Measurements from ENCODE around the gene SFXN1.

SFXN1 gene

DNA sequence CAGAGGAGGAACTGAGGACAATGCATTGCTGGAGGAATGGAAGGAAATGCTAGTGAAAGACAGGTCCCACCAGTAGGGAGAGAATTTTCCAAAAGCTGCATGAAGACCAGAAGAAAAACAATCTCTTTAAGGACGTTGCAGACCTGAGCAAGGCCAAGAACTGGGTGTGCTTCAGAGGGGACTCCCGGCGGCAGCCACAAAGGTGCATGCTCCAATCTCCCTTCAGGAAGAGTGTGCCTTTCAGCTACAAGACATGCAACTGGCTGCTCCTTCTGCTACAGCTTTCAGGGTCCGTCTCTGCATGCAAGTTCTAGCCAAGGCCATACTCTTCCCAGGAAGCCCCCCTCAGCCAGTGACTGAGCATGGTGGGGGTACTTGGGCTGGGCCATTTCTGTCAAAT is 62.9 kb downstream of the SFXN1 start:
- DNase-seq (ENCODE audit: low read depth in 2 of 2) = no peak

DNA sequence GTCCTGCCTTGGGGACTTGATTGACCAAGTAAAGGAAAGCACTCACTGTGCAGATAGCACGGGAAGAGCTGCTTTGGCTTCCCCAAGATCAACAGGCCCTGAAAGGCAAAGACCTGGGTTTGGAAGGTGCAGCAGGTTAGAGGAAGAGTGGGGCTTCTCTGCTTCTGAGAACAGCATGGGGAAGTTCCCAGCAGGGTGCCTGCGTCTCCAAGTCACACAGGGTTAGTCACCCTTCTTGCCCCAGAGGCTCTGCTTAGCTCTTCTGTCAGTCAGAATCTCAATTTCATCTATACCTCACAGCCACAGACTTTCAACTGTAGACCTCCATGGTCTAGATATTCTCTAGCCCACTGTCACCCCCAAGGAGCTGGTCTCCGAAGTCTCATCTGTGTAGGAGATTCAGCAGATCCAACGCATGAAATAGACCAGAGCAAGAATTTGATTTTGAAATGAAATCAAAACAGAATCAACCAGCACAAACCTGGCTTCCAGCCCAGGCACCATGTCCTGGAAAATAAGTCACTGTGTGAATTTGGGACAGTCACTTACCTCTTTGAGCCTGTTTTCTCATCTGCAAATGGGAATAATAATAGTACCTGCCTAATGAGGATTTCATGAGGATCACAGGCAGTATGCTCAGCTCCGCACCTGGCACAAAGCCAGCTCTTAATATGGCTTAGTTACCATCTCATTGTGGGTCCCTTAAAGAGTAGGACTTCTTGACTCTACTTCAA is 64.0 kb downstream of the SFXN1 start:
- DNase-seq (ENCODE audit: low read depth in 2 of 2) = no peak

DNA sequence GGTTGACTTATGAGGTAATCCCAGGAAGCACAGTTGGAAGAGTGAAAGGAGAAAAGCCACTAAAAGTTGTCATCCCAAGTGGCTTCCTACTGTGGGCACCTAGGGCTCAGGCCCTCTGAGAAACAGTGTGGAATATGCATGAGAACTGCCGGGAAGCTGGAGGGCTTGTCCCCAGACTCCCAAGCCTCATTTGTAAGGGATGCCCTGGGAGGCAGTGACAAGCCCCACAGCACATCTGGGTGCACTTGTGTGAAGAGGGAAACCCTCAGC is 64.5 kb downstream of the SFXN1 start:
- DNase-seq (ENCODE audit: low read depth in 2 of 2) = no peak

DNA sequence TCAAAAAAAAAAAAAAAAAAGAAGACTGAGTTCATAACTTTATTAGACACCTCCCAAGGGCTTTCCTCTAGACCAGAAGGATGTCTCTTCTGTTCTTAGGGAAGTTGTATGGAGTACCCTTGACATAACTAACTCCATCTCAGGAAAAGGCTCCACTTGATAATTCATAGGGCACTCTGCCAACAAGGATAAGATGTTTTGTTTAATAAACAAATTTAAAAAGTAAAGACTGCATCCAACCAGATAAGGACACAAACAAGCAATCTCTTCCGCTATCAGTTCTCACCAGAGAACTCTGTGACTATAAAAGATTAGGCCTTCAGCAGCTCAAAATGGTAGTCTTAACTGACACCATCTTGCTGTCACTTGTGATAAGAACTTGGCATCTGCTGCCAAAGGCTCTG is 65.8 kb downstream of the SFXN1 start:
- DNase-seq (ENCODE audit: low read depth in 2 of 2) = no peak

DNA sequence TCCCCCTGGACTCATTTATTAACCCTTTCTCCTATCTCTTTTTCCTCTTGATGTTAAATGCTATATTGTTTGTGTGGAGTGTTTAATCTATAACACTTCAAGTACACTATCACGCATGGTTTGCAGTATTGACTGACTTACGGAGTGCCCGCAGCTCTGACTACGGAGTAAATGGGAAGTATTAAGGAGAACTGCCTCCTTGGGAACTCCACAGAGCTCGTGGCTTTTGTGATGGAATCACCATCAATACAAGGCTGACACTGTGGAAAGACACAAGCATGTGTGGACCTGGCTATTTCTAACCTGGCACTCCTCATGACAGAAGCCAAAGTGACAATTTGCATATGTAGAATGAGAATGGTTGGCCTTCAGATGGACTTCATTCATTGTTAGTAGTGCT is 66.2 kb downstream of the SFXN1 start:
- no peak for DNase-seq (ENCODE audit: low read depth in 2 of 2)

DNA sequence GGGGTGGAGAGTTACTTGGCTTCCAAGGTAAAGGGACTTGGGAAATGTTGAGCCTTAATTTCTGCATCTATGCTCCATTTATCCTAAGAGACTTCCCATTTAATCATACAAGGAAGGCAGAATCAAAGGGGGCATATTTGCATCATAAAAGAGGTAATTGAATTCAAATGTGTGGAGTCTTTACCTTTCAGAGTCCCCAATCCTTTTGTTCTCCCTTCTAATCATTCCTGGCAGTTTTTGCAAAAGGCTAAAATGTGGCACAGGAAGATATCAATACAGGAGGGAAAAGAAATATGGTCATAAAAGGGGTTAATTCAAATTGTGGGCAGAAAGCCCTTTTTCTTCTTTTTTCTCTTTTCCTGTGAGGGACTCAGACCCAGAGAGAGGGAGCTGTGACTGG is 69.5 kb downstream of the SFXN1 start:
- DNase-seq (ENCODE audit: low read depth in 2 of 2) = no peak

DNA sequence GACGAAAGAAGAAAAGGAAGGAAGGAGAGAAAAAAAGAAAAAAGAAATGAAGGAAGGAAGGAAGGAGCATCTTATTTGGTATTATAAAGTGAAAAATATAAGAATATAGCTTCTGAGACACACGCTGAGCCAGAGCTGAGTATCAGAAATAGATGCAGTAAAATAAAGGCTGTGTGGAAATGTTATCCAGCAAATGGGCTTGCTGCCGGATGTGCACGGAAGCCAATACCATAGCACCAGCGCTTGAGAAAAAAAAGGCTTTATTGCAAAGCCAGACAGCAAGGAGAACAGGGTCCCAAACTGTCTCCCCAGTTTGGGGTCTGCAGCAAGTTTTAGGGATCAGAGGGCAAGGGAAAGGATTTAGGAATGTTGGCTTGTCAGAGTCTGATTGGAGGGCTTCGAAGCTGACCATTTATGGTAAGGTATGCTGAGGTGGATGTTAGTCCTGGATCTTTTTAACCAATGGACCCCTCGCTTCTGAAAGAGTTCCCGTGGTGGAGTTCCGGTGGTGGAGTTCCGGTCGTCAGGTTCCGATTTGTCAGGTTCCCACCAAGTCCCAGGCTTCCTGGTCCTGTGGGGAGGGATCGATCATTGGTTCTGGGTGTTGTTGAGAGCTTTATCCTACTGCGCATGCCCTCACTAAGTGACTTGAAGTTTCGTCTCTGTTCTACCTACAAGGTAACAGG is 70.4 kb downstream of the SFXN1 start:
- no peak for DNase-seq (ENCODE audit: low read depth in 2 of 2)

DNA sequence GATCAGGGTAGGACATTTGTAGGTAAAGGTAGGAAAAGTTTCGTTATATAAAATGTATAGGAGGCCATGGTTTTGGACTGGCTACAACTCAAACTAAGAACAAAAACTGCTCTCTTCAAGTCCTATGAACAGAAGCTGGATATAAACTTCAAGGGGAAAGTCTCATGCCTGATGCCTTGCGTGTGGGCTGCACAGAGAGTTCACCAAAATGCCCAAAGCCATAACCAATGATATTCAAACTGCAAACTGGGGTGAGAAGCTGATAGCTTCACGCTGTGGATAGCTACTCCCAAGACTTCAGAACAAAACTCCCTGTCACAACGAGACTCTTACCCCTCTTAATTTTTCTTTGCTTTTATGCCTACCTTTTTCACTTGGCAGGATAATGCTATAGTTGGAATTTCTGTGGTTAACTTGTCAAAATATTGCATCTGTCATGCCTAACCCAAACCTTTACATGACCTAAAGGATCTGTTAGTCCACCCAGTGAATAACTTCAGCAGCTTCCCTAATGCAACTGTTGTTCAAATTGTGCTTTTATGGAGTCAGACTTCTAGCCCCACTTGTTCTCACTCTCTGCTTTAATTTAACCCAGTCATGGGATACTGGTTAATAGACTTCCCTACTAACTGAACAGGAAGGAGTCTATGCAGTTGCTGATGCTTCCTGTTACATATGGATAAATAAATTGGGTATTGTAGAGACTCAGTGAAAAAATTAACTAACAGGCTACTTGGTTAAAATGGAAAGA is 71.9 kb downstream of the SFXN1 start:
- no peak for DNase-seq (ENCODE audit: low read depth in 2 of 2)

DNA sequence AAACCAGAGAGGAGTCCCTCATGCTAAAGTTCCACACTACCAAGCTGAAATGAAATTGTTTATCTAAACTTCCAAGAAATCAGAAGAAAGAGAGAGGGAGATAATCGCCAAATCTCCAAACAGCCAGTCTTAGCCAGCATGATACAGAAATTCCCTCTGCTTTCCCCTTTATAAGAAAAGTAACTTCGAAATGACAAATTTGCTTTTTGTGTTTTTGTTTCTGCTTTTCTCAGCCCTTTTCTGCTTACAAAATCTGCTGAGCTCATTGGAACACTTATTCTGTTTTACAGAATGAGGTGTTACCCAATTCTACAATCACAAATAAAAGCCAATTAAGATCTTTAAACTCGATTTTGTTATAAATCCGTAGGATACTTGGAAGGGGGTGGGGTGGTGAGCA is 72.9 kb downstream of the SFXN1 start:
- no peak for DNase-seq (ENCODE audit: low read depth in 2 of 2)

DNA sequence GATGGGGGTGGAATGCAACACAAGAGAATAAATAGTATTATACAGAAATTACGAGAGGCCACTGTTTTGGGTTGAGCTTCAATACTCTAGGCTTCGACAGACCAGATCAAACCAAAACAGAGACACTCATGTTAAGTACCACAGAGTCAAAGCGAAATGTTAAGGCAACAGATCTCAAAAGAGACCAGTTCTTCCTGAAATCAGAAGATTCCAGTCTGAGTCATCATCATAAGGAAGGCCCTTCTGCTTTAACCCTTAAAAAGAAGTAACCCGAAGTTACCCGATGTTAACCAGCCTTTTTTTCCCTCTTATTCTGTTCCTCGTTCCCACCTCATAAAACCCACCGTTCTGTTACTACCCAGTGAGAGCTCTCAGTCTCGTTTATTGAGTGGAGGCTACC is 75.9 kb downstream of the SFXN1 start:
- DNase-seq (ENCODE audit: low read depth in 2 of 2) = no peak

DNA sequence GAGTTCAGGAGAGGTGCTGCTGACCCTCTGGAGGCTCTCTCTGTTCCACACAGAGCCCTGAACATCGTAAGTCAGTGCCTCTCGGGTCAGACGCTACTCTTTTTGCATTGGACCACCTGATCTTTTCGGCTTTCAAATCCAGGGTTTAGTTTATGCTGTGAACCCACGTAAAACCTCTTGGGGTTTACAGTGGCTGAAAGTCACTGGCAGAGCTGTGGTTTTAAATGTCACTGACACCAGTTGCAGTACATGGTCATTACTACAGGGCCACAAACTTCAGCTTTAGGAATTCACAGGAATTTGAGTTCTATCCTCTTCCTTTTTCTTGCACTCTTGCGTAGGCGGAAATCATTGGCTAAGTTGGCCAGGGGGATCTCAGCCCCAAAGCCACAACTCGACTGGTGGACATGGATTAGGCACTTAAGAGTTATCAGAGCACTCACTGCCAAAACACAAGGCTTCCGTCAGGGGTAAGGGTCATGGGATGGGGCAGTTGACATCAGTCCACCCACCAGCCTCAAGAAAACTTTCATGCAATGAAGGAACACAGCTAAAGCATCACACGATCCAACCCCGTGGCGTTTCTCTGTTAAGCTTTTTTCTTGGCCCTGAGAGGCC is 76.9 kb downstream of the SFXN1 start:
- DNase-seq (ENCODE audit: low read depth in 2 of 2) = no peak

DNA sequence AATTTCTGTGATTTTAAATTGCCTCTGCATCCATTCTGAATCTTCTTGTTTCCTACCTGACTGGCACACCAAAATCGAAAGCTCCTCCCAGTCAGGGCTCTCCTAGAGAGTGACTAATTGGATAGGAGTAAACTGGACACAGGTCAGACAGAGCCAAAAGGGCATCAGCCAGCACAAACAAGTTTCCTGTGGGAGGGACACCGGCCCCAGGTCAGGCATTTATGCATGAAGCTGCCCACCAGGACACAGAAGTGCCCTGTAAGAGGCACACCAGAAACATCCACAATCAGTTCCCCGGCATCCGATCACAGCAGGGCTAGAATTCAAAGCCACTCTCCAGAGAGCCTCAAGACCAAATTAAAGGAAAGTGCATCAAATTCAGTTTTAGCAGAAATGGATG is 78.4 kb downstream of the SFXN1 start:
- DNase-seq (ENCODE audit: low read depth in 2 of 2) = no peak

DNA sequence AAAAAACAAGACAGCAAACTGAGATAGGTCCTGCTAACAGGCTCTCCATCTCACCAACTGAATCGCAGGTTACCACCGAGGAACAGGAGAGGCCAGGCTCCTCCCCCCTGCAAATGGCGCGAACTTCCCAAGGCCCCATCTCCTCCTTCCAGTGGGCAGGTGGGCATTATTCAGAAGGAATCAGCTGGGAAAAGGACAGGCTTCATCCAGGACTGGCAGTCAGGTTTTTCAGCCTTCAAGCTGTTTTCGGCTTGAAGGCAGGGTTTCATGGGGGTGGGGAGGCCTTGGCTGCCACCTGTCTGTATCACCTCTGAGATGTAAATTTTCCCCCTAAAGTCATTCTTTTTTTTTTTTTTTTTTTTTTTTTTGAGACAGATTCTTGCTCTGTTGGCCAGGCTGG is 79.4 kb downstream of the SFXN1 start:
- DNase-seq (ENCODE audit: low read depth in 2 of 2) = no peak

DNA sequence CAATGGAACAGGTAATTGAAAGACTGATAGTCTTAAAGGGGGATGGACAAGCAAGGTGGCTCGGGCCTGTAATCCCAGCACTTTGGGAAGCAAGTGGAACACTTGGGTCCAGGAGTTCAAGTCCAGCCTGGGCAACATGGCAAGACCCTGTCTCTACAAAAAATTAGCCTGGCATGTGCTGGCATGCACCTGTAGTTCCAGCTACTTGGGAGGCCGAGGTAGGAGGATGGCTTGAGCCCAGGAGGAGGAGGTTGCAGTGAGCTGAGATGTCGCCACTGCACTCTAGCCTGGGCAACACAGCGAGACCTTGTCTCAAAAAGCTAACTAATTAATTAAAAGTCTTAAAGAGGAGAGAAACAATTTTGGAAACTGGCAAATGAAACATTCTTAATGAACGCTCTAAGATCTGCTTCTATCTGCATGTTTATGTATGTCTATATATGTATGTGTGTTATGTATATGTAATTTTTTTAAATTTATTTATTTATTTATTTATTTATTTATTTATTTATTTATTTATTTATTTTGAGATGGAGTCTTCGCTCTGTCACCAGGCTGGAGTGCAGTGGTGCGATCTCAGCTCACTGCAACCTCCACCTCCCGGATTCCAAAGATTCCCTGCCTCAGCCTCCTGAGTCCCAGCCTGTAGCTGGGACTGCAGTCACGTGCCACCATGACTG is 80.6 kb downstream of the SFXN1 start:
- no peak for DNase-seq (ENCODE audit: low read depth in 2 of 2)

DNA sequence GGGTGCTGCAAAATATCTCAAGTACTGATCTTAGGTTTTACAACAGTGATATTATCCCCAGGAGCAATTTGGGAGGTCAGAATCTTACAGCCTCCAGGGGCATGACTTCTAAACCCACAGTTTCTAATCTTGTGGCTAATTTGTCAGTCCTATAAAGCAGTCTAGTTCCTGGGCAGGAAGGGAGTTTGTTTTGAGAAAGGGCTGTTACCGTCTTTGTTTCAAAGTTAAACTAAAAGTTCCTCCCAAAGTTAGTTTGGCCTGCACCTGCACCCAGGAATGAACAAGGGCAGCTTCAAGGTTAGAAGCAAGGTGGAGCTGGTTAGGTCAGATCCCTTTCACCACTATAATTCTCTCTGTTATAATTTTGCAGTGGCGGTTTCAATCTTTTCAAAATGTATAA is 81.7 kb downstream of the SFXN1 start:
- no peak for DNase-seq (ENCODE audit: low read depth in 2 of 2)

DNA sequence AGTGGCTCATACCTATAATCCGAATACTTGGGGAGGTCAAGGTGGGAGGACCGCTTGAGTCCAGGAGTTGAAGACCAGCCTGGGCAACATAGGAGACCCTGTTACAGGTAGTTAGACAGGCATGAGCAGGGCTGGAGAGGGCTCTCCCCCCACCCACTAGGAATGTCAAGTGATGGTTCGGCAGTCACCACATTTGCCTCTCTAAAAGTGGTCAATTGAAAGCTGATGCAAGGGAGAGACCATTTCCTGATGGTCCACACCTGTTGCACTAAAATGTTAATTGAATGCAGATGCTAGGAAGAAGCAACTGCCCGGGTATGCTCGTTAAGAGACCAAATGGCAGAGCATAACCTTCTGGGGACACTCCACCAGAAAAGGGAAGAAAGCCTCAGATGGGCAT is 82.7 kb downstream of the SFXN1 start:
- no peak for DNase-seq (ENCODE audit: low read depth in 2 of 2)

DNA sequence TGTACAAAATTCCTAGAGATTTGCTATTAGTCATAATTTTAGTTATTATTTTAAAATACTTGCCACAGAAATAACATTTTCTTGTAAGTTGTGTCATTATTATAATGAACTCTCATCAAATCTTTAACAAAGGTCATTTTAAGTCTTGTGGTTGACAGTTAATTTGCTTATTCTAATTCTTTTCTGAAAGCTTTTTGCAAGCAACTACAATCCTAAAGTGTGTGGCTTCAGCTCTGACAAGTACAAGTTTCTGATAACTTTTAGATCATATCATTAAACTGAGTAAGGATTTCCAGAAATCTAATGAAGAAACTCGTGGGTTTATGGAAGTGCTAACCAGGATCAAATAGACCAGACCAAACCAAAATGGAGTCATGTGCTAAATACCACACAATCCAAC is 86.4 kb downstream of the SFXN1 start:
- no peak for DNase-seq (ENCODE audit: low read depth in 2 of 2)

DNA sequence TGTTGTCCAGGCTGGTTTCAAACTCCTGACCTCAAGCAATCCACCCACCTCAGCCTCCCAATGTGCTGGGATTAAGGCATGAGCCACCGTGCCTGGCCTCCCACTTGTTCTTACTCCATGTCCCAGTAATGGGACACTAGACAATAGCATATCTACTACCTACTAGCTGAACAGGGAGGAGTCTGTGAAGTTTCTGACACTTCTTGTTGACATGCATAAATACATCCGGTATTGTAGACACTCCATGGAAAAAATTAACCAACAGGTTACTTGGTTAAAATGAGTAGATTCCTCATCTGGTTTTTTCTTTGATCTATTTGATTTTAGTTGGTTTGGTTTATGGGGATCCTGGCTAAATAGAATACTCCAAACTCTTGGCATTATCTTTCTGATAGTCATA is 88.3 kb downstream of the SFXN1 start:
- DNase-seq (ENCODE audit: low read depth in 2 of 2) = no peak

DNA sequence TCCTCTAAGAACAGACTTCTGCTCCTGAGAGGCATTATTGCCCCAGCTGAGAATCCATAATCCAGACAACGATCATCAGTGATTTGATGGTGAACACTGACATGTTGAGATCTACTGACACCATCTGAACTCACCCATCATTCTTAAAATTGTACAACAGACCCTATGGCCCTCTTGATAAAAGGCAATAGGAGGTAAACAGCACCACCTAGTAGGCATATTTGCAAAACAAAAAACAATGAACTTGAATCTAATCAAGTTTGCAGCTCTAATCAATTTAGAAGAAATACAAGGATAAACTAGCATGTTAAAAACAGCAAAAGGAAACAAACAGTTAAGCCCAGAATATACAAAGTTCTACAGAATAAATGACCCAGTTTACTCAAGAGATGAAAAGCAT is 89.6 kb downstream of the SFXN1 start:
- DNase-seq (ENCODE audit: low read depth in 2 of 2) = no peak

DNA sequence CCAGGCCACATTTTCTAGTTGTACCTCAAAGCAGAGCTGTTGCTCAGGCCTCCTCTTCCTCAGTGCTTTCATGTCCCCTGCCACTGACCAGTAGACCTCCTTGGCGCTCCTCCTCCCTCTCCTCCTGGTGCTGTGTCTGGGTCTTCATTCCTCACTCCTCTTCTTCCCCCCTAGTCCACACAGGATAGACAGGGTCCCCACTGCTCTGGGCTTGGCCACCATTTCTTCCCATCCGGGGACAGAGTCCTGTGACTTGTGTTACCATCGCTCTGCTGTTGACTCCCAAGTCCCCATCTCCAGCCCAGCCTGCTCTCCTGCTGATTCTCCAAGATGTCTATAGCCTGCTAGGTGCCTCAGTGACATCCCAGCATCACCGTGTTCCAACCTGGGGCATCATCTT is 91.3 kb downstream of the SFXN1 start:
- DNase-seq (ENCODE audit: low read depth in 2 of 2) = no peak

DNA sequence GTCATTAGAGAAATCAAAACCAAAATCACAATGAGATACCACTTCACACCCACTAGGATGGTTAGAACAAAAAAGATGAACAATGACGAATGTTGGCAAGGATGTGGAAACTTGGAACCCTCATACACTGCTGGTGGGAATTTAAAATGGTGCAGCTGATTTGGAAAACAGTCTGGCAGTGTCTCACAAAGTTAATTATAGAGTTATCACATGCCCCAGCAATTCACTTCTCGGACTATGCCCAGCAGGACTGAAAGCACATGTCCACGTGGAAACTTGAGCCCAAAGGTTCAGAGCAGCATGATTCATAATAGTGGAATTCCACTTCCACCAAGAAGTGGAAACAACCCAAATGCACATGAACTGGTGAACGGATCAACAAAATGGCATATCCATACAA is 94.5 kb downstream of the SFXN1 start:
- no peak for DNase-seq (ENCODE audit: low read depth in 2 of 2)

DNA sequence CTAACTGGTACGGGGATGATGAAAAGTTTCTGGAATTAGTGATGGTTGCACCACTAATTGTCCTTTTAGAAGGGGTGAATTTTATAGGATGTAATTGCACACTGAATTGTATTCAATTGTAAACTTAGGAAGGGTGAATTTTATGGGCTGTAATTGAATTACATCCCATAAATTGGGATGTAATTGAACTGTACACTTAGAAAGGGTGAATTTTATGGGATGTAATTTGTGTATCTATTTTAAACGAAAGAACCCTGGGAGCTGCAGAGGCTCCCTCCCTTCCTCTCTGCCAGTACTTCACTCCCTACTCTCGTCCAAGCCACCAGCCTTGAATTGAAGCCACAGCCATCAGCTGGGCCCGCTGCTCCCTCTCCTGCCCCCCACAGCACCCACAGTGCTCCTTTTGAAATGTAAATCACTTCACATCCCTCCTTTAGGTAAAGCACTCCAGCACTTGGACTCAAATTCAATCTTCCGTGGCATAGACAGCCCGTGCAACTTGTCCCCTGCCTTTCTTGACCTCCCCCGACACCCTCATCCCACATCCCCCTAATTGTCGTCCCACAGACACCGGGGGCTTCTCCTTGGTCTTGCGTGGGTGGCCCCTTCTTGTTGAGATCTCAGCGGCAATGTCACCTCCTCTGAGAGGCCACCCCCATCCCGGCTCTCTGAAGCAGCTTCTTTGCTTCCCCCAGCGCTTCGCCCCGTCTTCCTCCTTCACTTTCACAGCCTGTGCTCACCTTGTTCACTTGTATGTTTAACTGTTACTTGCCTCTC is 95.3 kb downstream of the SFXN1 start:
- DNase-seq (ENCODE audit: low read depth in 2 of 2) = no peak
